Ureter (tissue), 1 donor: ENCODE measurements around the gene ST14. TPM values are rescaled to one million over a fixed set of nuclear protein-coding genes. Genes with fewer than 3 reads are reported as not detected.
"Not testable (repeated sequence)": the region's sequence is repeated elsewhere in the genome, so short reads cannot be mapped to it uniquely, and the experiment has no call there.

Experiments used
- DNase-seq: peaks from one replicate; pipeline ENCODE4 v3.0.0-alpha.2; 2020; ENCODE audit warnings: low spot score
- total RNA-seq: library from RNA; stranded (reverse); gene quantifications from one replicate; pipeline ENCODE4 v1.2.4, GENCODE V29; 2023
- donor health status: DM: yes; HTN: yes; CAD: no.

Gene ST14
- total RNA-seq, 1 donor from 2014 or later = 103 TPM

DNA sequence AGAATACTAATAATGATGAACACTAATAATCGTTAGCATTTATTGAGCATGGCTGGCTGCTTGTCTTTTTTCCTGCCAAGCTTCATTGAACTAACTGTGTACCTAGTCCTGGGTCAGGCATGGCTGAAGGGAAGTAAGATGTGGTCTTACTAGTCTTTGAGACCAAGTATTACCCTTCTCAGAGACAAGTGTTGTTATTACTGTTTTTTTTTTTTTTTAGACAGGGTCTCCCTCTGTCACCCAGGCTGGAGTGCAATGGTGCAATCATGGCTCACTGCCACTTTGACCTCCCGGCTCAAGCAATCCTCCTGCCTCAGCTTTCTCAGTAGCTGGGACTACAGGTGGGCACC is 4.6 kb downstream of the ST14 start:
- no peak for DNase-seq

DNA sequence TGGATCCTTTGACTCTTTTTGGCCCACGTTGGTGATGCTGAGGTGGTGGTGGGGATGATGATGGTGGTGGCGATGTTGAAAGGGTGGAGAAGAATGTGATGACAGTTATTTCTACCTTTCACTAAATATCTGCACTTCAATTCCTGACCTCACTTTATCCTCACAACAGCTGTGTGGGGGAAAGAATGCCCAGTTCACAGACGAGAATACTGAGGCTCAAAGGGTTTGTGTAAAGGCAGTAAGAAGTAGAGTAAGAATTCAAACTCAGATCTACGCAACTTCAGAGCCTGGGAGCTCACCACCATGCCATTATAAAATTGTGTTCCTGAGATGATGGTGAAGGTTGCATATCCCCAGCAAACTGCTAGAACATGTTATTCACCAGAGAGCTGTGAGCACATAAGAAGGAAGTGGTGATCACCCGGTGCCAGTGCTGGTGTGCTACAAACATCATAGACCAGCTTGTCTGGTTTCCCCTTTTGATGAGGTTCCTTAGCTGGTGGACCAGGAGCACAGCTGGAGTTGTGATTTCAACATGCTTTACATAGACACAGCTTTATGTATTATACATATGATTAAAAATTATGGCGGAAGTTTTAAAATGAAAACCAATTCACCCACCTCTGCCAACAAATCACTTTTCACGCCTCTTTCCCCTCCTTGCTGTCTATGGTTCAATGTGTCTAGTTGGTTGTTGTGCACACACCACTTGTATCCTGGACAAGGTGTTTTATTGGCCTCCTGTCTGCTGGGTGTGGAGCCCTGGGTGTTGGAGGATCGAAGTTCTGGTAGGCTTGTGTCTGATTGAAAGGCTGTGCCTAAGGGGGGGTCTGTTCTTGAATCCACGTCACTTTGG is 6.2 kb downstream of the ST14 start:
- no peak for DNase-seq

DNA sequence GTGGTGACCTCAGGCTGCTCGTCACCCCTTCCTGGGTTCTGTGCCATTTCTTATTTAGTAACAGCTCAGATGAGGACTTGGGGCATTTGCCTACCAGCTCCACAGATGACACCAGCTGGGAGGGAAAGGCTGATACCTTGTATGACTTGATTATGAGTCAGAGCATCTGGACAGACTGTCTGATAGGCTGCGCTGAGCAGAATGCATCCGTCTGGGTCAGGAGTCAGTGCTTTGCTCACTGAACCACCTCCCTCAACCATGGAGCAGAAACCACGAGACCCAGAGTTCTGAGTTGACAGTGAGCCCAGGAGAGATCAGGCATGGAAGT is 6.8 kb downstream of the ST14 start:
- DNase-seq = peak; percentile 65

DNA sequence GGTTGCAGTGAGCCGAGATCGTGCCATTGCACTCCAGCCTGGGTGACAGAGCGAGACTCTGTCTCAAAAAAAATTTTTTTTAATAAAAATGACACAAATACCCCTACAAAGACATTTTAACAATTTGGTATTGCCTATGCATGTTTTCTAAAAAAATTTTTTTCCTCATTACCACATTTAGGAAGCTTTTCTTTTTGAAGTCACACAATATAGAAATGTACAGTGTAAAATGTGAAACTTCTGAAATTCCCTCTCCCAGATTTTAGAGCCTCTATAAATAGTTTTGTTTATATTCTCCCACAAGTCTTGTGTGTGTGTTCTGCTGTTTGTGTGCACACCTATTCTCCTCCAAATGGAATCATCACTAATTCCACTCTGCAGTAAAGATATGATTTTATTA is 7.6 kb downstream of the ST14 start:
- no peak for DNase-seq

DNA sequence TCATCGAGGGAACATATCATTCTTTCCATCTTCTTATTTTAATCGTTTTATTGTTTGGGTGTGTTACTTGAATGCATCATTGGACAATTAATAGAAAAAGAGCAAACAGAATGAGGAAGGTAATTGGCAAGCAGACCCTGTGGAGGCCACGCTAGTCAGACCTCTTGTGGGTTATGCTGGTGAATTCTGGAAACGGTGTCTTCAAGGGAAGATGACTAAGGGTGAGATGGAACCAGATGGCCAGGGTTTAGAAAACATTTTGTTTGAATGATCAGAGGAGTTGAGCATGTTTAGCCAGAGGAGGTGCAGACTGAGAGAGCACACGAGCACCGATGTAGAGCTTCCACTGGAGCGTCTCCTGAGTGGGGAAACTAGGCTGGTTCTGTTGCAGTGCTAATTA is 8.5 kb downstream of the ST14 start:
- DNase-seq = no peak

DNA sequence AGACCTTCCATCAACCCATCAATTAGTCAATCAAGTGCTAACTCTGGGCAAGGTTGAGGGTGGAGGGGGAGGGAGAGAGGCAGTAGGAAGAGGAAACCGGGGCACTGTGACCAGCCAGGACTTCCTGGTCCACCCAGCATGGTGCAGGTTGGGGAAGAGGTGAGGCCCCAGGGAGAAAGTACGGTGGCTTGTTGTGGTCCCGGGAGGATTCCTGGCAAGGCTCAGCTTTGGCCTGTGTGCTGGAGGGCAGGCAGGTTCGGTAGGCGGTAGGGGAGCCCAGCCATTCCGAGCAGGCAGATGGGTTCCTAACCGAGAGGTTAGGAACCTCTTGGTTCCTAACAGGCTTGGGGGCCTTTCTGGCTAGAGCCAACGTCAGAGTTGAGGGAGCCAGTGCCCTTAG is 10.8 kb downstream of the ST14 start:
- DNase-seq = no peak

DNA sequence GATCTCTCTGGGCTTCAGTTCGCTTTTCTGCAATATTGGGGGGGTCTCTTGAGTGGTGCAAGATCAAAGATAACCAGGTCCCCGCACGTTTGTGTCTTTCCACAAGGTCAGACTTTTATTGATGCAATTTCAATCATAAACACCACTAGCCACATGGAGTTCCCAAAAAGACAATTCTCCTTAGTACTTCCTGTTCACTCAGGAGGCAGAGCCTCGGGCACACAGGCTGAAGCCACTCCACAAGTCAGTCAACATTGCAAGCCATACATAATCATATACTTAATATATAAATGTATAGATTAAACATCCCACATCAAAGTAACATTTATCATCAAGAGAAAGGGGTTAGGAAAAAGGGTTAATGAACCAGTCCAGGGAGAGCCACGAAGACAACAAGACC is 12.0 kb downstream of the ST14 start:
- no peak for DNase-seq

DNA sequence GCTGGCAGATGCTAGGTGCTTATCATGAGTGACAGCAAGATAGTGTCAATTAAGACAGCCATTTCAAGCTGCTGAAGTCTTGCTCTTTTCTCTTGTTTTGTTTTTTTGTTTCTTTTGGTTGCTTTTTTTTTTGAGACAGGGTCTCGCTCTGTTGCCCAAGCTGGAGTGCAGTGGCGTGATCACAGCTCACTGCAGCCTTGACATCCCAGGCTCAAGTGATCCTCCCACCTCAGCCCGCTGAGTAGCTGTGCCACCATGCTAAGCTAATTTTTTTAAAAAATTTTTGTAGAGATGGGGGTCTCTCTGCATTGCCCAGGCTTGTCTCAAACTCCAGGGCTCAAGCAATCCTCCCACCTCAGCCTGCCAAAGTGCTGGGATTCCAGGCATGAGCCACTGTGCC is 12.4 kb downstream of the ST14 start:
- not testable (repeated sequence) for DNase-seq

DNA sequence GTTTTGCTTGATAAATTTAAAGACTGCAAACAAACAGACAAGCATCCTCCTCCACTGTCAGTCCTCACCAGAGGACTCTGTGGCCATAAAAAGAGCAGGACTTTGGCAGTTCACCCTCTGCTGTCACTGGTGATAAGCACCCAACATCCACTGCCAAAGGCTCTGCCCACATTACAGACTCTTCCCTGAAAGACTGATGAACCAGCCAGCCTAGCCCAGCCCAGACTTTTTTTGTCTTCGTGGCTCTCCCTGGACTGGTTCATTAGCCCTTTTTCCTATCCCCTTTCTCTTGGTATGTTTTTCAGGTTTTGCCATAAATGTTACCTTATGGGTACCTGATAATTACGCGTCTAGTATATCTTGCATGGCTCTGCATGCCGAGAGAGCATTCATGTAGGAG is 15.1 kb downstream of the ST14 start:
- no peak for DNase-seq

DNA sequence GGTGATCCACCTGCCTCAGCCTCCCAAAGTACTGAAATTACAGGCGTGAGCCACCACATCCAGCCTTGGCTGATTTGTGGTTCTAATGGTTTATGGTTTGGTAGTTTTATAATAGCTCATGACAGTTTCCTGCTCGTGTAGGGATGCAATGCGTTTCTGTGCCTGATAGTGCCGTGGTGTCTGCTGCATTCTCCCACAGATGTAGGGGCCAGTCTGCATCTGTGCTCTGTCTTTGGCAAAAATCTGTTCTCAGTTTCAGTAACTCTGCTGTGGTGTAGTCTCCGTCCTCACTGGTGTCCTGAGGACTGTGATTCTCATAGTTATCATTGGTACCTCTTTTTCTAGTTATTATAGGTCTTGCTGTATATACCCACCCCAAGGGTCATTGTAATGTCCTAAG is 16.3 kb downstream of the ST14 start:
- DNase-seq = no peak

DNA sequence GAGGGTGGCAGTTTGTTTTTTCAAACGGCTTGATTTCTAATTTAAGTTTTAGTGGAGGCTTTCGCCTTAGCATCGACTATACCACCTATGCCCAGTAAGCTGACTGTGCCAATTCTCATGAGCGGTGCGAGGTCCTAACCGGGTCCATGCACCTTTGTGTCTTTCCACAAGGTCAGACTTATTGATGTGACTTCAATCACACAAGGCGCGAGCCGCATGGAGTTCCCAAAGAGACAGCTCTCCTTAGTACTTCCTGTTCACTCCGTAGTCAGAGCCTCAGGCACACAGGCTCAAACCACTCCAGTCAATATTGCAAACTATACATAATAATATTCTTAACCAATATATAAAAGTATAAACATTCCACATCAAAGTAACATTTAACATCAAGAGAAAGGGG is 18.2 kb downstream of the ST14 start:
- DNase-seq = no peak

DNA sequence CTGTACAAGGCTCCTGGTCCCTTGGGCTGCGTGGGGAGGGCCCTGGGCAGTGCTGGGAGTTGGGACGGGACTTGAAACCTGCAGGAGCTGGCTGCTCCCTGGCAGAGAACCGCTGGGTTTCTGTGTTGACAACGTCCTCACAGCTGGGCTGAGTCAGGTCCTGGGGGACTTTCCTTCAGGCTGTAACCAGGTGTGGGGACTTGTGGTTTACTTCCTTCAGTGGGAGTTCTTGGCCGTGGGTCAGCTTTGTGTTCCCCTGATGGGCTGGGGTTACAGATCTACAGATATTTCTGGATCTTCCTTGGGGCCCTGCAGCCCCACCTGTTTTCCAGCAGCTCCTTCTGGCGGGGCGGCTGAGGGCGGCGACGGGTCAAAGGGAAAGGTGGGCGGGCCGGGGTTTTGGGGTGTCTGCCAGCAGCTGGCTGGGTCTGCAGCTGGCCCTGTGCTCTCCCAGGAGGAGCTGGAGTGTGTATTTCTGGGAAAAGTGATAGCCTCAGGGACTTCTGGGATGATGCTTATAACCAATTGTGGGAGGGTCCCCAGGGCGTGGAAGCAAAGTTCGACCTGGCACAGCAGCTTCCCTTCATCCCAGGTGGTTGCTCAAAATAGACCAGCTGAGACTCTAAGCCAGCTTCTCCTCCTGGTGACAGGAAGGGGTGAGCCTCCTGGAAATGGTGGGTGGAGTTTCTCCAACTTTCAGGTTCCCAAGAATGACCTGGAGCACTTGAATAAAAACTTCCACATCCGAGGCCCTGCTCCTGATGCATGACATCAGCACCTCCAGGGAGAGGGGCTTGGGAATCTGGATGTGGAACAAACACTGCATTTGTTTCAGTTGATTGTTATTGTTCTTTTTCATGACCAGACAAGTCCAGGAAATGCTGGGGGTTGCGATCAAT is 19.1 kb downstream of the ST14 start:
- no peak for DNase-seq

DNA sequence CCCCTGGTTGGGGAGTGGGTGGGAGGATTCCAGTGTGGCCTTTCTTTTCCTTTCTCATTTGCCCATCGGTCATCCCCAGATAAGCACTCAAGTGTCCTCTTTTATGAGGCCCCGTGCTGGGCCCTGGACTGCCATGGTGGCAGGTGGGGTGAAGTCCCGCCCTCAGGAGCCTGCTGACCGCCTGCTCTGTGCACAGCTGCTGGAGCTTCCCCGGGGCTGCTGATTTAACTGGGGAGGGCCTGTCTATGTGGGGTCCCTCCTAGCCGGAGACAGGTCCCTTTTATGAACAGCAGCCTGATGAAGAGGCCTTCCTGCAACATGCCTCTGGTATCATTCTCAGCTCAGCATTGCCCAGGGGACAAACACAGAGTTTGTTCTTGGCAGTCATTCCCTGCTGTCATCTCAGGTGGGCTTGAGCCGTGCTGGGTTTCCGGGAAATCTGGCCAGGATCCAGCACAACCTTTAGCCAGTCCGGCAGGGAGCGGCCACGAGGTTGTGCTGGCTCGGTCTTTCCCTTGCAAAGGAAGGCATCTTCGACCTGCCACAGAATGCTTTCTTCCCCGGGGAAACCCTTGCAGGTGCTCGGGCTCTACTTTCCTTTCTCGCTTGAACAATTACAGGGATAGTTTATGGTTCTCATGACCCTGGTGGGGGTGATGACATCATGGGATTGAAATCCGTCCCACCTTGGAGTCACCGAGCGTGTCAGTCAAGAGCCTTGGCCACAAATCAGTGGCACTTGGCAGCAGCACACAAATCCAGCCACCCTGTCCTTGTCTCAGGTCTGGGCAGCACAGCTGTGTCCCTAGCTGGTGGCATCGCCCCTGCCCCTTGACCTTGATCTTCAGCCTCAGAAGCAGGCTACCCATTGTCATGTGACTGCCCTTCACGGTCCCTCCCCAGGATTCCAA is 20.1 kb downstream of the ST14 start:
- DNase-seq = no peak

DNA sequence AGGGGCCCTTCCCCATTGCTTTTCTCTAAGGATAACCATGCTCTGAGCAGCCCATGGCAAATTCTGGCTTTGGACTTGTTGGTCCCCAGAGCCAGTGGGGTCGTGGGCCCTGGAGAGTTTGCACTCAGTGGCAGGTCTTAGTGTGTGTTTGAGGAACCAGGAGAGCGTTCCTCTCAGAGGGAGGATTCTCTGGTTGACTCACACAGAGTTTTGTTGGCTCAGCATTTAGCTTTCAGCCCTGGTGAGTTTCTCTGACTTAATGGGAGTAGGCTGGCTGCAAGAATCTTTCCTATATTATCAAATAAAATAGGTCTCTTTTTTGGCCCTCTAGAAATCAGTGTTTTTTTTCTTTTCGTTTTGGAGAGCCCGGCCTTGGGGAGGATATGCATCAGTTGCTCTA is 20.9 kb downstream of the ST14 start:
- DNase-seq = no peak

DNA sequence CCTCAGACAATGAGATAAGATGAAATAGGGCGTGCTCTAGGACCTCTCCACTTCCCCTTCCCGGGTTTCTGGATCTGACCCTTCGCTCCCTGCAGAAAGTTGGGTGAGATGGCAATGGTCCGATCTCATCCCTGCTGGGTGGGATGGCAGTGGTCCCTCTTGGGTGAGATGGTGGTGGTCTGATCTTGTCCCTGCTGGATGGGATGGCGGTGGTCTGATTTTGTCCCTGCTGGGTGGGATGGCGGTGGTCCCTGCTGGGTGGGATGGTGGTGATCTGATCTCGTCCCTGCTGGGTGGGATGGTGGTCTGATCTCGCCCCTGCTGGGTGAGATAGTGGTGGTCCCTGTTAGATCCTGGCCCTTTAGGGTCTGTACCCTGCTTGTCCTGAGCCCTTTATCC is 21.3 kb downstream of the ST14 start:
- no peak for DNase-seq

DNA sequence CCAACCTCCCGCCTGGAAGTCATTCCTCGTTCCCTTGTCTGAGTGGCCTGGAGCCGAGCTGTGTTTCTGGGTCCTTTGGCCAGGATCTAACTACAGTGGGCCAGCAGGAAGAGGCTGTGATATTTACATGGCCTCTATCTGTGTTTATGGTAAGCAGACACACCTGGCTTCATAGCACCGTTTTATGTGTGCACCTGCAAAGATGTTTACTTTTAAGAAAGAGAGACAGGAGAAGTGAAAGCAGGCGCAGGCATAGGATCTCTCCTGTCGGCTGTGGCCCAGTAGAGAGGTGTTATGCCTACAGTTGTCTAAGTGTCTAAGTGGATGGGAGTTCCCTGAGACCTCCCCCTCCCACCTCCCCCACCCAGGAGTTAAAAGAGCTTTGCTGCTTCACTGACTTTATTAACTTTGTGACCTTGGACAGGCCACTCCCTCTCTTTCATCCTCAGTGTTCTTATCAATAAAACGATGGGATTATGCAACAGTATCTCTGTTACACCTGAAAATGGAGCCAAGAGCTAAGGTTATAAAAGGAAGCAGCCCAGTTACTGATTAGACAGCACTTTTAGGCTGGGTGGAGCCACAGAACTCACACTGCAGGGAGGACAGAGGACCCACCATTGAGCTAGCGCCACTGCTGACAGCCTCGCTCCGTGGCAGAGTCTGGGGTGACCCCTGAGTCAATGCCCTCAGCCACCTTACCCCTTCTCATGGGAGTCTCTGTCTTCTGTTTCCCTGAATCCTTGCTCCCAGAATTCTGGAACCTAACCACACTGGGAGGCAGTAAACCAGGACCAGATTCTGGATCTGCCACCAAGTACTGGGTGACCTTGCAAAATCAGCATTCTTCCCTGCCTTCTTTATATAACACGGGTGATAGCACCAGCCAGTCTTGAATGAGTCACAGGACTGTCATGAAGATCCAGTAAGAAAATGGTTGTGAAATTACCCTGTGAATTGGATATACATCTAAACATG is 22.0 kb downstream of the ST14 start:
- DNase-seq = no peak

DNA sequence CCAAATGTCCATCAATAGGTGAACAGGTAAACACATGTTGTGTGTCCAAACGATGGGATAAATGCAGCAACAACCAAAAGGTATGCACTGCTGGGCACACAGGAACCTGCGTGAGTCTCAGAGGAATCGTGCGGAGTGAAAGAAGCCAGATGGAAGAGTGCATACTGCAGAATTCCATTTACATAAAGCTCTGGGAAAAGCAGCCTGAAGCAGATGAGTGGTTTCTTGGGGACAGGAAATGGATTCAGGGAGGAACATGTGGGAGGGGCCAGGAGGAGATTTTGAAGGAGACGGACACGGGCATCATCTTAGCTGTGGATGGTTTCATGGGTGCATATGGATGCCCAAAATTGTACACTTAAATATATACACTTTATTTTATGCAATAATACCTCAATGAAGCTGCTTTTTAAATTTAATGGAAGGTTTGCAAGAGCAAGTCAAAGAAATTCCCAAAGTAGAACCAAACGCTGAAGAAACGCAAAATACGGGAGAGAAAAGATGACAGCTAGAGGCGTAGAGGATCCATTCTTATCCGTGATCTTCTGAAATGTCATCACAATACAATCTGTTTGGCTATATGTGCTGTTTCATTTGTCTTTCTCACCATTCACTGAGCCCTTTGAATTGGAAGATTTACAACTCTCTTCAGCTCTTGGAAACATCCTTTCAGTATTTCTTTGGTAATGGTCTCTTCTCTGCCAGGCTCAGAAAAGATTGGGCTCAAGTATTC is 24.5 kb downstream of the ST14 start:
- no peak for DNase-seq

DNA sequence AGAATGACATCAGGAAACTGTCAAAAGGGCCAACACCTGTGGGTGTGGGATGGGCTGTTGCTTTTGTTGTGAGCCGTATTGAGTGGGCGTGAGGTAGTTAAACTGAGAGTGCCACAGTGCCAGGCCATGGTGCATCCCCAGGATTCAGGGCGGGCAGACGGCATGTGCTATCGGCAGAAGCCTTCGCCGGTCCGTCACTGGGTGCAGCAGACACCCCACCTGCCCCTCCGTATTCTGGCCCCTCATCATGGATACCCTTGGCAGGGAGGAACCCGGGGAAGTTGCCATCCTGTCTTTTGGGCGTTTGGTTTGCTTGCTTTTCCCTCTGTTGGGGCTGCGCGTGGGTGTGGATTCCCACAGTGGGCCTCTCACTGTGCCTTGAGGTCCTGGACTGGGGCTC is 27.5 kb downstream of the ST14 start:
- DNase-seq = no peak

DNA sequence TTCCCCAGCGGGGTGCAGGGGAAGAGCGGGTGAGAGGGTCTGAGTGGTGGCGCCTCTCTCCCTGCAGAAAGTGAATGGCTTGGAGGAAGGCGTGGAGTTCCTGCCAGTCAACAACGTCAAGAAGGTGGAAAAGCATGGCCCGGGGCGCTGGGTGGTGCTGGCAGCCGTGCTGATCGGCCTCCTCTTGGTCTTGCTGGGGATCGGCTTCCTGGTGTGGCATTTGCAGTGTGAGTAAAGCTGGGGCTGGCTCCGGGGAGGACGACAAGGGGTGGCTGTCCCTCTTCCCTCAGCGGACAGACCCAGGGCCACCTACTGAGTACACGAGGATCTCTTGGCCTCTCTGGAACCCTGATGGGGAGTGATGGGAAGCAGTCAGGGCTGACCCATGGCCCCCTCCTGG is 28.5 kb downstream of the ST14 start:
- no peak for DNase-seq

DNA sequence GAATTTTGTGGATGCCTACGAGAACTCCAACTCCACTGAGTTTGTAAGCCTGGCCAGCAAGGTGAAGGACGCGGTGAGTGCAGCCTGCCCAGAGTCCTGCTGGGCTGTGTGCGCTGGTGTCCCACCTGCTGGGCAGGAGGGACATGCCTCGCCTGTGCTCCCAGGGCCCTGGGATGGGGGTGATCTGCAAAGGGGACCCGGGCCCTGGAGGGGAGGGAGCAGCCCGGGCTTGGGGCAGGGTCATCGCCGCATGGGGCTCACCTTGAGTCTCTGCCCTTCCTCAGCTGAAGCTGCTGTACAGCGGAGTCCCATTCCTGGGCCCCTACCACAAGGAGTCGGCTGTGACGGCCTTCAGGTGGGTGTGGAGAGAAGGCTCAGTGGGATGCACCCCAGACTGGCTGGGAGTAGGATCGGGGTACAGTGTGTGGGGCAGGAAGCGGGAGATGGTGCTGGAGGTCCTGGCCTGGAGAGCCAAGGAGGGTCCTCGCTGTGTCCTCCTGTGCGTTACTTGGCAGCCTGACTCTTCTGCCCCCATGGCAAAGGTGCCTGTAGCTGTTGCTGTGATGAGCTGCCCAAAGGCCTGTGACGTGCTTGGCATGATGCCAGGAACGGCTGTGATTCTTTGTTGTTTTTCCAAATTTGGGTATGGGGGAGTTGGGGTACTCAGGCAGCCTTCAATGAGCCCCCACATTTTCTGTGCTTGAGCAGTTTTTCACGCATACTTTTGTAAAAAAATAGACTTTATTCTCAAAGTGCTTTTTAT is 29.2 kb downstream of the ST14 start:
- no peak for DNase-seq
